GM12873 (cell line): ENCODE measurements around the gene ACSM4.

Experiments used
- TF ChIP-seq, protein P1 (sequence below): IDR thresholded peaks from 2 replicates; pipeline ENCODE4 v1.5.1; 2012; ENCODE audit warnings: low read depth, mild to moderate bottlenecking, moderate library complexity, low read length, control low read depth; ENCODE audit not compliant: insufficient read depth; ENCODE audit errors: missing control alignments

The ACSM4 gene

DNA sequence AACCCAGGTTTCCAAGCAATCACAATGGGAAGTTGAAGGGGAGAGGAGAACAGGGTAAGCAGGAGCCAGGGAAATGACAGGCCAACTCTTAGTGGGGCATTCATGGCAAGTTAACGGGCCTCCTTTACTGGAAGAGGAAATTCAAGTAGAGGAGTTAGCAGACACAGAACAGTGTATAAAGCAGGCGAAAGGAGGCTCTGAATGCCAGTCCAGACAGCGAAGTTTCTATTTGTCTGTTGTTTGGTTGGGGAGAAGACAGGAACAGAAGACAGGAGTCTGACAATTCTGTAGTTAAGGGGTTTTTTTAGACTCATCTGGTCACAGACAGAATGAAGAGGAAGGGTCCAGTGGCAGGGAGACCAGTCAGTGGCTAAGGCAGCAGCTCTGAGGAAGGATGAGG is at the start of gene ACSM4:
TSS of gene ACSM4 (plus strand) at position 301 of the 400 bp plus-strand sequence. CDS start 260 bp downstream, outside the sequence.
- TF ChIP-seq, protein P1, sequence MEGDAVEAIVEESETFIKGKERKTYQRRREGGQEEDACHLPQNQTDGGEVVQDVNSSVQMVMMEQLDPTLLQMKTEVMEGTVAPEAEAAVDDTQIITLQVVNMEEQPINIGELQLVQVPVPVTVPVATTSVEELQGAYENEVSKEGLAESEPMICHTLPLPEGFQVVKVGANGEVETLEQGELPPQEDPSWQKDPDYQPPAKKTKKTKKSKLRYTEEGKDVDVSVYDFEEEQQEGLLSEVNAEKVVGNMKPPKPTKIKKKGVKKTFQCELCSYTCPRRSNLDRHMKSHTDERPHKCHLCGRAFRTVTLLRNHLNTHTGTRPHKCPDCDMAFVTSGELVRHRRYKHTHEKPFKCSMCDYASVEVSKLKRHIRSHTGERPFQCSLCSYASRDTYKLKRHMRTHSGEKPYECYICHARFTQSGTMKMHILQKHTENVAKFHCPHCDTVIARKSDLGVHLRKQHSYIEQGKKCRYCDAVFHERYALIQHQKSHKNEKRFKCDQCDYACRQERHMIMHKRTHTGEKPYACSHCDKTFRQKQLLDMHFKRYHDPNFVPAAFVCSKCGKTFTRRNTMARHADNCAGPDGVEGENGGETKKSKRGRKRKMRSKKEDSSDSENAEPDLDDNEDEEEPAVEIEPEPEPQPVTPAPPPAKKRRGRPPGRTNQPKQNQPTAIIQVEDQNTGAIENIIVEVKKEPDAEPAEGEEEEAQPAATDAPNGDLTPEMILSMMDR, result no peak

- TF ChIP-seq, protein P1, result no peak
These were observed 44.8 kb upstream of the ACSM4 start for GRCh38 chr12:7259060-7259459.

DNA sequence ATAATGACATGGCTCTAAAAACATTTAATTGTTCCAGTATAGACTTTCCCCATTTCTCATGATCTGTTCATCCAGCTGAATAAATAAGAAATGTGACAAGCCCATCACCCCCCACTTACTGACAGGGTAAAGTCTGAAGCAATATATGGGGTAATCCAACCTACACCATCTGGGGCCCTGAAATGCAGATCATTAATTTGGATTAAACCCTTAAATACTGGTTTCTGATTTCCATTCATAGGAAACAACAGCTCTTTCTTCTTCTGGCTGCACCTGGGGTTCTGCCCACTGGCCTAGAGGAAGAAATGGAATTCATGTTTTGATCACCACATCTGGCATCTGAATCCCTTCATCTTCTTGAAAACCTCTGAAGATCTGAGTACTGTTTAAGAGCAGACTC is 39.3 kb upstream of the ACSM4 start:
- TF ChIP-seq, protein P1, result no peak

- TF ChIP-seq, protein P1, result no peak
These were observed 38.6 kb upstream of the ACSM4 start for GRCh38 chr12:7265251-7265650.

DNA sequence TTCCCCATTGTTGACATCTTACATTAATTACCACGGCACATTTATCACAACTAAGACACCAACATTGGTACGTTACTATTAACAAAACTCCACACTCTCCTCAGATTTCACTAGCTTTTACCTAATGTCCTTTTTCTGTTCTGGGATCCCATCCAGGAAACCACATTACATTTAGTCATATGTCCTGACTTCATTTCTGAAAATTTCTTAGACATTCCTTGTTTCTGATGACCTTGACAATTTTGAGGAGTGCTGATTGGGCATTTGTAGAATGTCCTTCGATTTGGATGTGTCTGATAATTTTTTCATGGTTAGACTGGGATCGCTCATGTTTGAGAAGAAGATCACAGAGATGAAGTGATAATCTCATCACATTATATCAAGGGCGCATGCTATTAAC is 34.6 kb upstream of the ACSM4 start:
- TF ChIP-seq, protein P1, result no peak

- TF ChIP-seq, protein P1, result no peak
These were observed 31.9 kb upstream of the ACSM4 start for GRCh38 chr12:7271893-7272514.

- TF ChIP-seq, protein P1, result no peak
These were observed 21.0 kb upstream of the ACSM4 start for GRCh38 chr12:7282844-7283243.
